Mesenchymal stem cell (in vitro differentiated cells and primary cell): ENCODE results near the gene SLC24A3.

Source experiments
- DNase-seq: peaks from one replicate; pipeline ENCODE4 v3.0.0-alpha.2; 2013
- H2AFZ ChIP-seq: one replicate; pipeline ENCODE4 v1.6.1; 2013; ENCODE audit warnings: low read depth, mild to moderate bottlenecking, control low read depth, inconsistent platforms, low read length, moderate library complexity
- H2AK5ac ChIP-seq: 2 replicates; pipeline ENCODE4 v1.6.1; 2013; ENCODE audit warnings: low read length, moderate library complexity, mild to moderate bottlenecking, inconsistent platforms; ENCODE audit not compliant: severe bottlenecking
- H2BK120ac ChIP-seq: one replicate; pipeline ENCODE4 v1.6.1; 2013; ENCODE audit warnings: low read depth, mild to moderate bottlenecking, inconsistent platforms, low read length, moderate library complexity
- H2BK12ac ChIP-seq, 2 experiments: one replicate each; pipeline ENCODE4 v1.6.1; 2013; ENCODE audit warnings: inconsistent platforms in 2 of 2, low read length in 2 of 2, mild to moderate bottlenecking in 2 of 2, moderate library complexity in 2 of 2, control low read depth in 1 of 2
- H2BK15ac ChIP-seq: one replicate; pipeline ENCODE4 v1.6.1; 2013; ENCODE audit warnings: mild to moderate bottlenecking, low read depth, inconsistent platforms; ENCODE audit not compliant: poor library complexity, severe bottlenecking
- H2BK5ac ChIP-seq: 2 replicates; pipeline ENCODE4 v1.6.1; 2013; ENCODE audit warnings: low read depth, mild to moderate bottlenecking, low read length, control low read depth, inconsistent platforms; ENCODE audit not compliant: poor library complexity, severe bottlenecking
- H3K14ac ChIP-seq, 2 experiments: one replicate each; pipeline ENCODE4 v1.6.1; 2013; ENCODE audit warnings: inconsistent platforms in 2 of 2, low read length in 2 of 2, control low read depth in 1 of 2, mild to moderate bottlenecking in 1 of 2, moderate library complexity in 1 of 2
- H3K18ac ChIP-seq, 2 experiments: one replicate each; pipeline ENCODE4 v1.6.1; 2013; ENCODE audit warnings: inconsistent platforms in 2 of 2, low read length in 2 of 2, control low read depth in 1 of 2, low read depth in 1 of 2, mild to moderate bottlenecking in 1 of 2
- H3K23ac ChIP-seq, 2 experiments: one replicate each; pipeline ENCODE4 v1.6.1; 2013; ENCODE audit warnings: inconsistent platforms in 2 of 2, low read length in 2 of 2, mild to moderate bottlenecking in 2 of 2, moderate library complexity in 2 of 2, control low read depth in 1 of 2
- H3K27ac ChIP-seq: 2 replicates; pipeline ENCODE4 v1.5.1; 2013; ENCODE audit warnings: mild to moderate bottlenecking, moderate library complexity, low read length, control low read depth, inconsistent platforms; ENCODE audit not compliant: poor library complexity, severe bottlenecking
- H3K27me3 ChIP-seq, 2 experiments: 2 replicates each; pipeline versions ENCODE4 v1.6.1 to v1.7.0; 2013; ENCODE audit warnings: low read length in 2 of 2, mild to moderate bottlenecking in 2 of 2, moderate library complexity in 2 of 2, control low read depth in 1 of 2, inconsistent platforms in 1 of 2; ENCODE audit not compliant: control insufficient read depth in 1 of 2, insufficient read depth in 1 of 2
- H3K36me3 ChIP-seq, 2 experiments: 2 replicates each; pipeline versions ENCODE4 v1.6.1 to v1.7.0; 2013; ENCODE audit warnings: low read length in 2 of 2, control low read depth in 1 of 2, inconsistent platforms in 1 of 2, low read depth in 1 of 2, mild to moderate bottlenecking in 1 of 2; ENCODE audit not compliant: insufficient read depth in 2 of 2, control insufficient read depth in 1 of 2
- H3K4ac ChIP-seq, 2 experiments: one replicate each; pipeline ENCODE4 v1.6.1; 2013; ENCODE audit warnings: inconsistent platforms in 2 of 2, low read length in 2 of 2, mild to moderate bottlenecking in 2 of 2, moderate library complexity in 2 of 2, control low read depth in 1 of 2, low read depth in 1 of 2
- H3K4me1 ChIP-seq: 2 replicates; pipeline ENCODE4 v1.6.1; 2013; ENCODE audit warnings: low read depth, low read length, control low read depth; ENCODE audit not compliant: control insufficient read depth, insufficient read depth
- H3K4me2 ChIP-seq: 2 replicates; pipeline ENCODE4 v1.6.1; 2013; ENCODE audit warnings: low read length, mild to moderate bottlenecking, inconsistent platforms; ENCODE audit not compliant: poor library complexity, severe bottlenecking
- H3K4me3 ChIP-seq, 2 experiments: 2 replicates each; pipeline versions ENCODE4 v1.5.1 to v1.7.0; 2013; ENCODE audit warnings: low read length in 2 of 2, mild to moderate bottlenecking in 2 of 2, control low read depth in 1 of 2, low read depth in 1 of 2; ENCODE audit not compliant: insufficient read depth in 1 of 2
- H3K79me1 ChIP-seq: replicated peaks from 2 replicates; pipeline ENCODE4 v1.6.1; 2013; ENCODE audit warnings: mild to moderate bottlenecking, control low read depth, low read length, inconsistent platforms; ENCODE audit not compliant: poor library complexity, severe bottlenecking
- H3K9ac ChIP-seq: 2 replicates; pipeline ENCODE4 v1.7.0; 2013; ENCODE audit warnings: mild to moderate bottlenecking, low read length, moderate library complexity
- H3K9me3 ChIP-seq: 2 replicates; pipeline ENCODE4 v1.7.0; 2013; ENCODE audit warnings: mild to moderate bottlenecking, low read length; ENCODE audit not compliant: control insufficient read depth
- H4K8ac ChIP-seq: one replicate; pipeline ENCODE4 v1.6.1; 2013; ENCODE audit warnings: inconsistent platforms, mild to moderate bottlenecking, low read length, moderate library complexity
- H4K91ac ChIP-seq: one replicate; pipeline ENCODE4 v1.6.1; 2013; ENCODE audit warnings: mild to moderate bottlenecking, low read length, inconsistent platforms
- WGBS: methylation state at CpG from one replicate; pipeline ENCODE4 v1.1.7; 2013; ENCODE audit warnings: mixed read lengths; 5-methylcytosine and 5-hydroxymethylcytosine counted together

SLC24A3 gene

GRCh38 chr20:19497064-19497463, 284.6 kb downstream of the SLC24A3 start:
- Histone ChIP-seq H3K4ac (no peak overlapping the region), H3K9ac (no peak overlapping the region), H3K79me1 (no peaks in the 10 kb centered on the region), H3K9me3 (no peaks in the 10 kb centered on the region), H4K91ac (no peak overlapping the region), H3K14ac (no peak overlapping the region), H3K27me3 (no peaks in the 10 kb centered on the region), H4K8ac (no peak overlapping the region), H2BK120ac (no peak overlapping the region), H3K36me3 (no peaks in the 10 kb centered on the region), H2BK5ac (no peak overlapping the region), H2AFZ (no peak overlapping the region), H3K27ac (no peak overlapping the region), H3K23ac (no peak overlapping the region), H3K4me3 (no peak overlapping the region), H3K4me2 (no peak overlapping the region), H3K4me1 (no peaks in the 10 kb centered on the region), H2AK5ac (no peak overlapping the region), H3K18ac (no peak overlapping the region), H2BK15ac (no peak overlapping the region), H2BK12ac (no peak overlapping the region)
- WGBS = 80% methylated on average over 6 of the region's 6 CpGs
- DNase-seq = peak; percentile 18

- no peak overlapping the region for H2BK5ac ChIP-seq
- no peak overlapping the region for H3K4me2 ChIP-seq
- H2AFZ ChIP-seq = no peak overlapping the region
- H3K23ac ChIP-seq = no peak overlapping the region
- no peaks in the 10 kb centered on the region for H3K9me3 ChIP-seq
- H4K91ac ChIP-seq = no peak overlapping the region
- DNase-seq = no peak
- H3K4me3 ChIP-seq = no peak overlapping the region
- H3K18ac ChIP-seq = no peak overlapping the region
- H2BK120ac ChIP-seq = no peak overlapping the region
- H3K79me1 ChIP-seq = no peaks in the 10 kb centered on the region
- 90% methylated on average over 4 of the region's 5 CpGs for whole genome bisulfite sequencing
- H3K27me3 ChIP-seq = no peaks in the 10 kb centered on the region
- no peak overlapping the region for H3K4ac ChIP-seq
- H4K8ac ChIP-seq = no peak overlapping the region
- H3K9ac ChIP-seq = no peak overlapping the region
- no peak overlapping the region for H3K14ac ChIP-seq
- no peaks in the 10 kb centered on the region for H3K36me3 ChIP-seq
- no peak overlapping the region for H2BK12ac ChIP-seq
- H2BK15ac ChIP-seq = no peak overlapping the region
- no peak overlapping the region for H3K27ac ChIP-seq
- H2AK5ac ChIP-seq = no peak overlapping the region
- H3K4me1 ChIP-seq = no peaks in the 10 kb centered on the region
Measured at GRCh38 chr20:19498756-19499155, 286.3 kb downstream of the SLC24A3 start.

- Histone ChIP-seq H2AK5ac (no peak overlapping the region), H3K4me2 (no peak overlapping the region), H2BK12ac (no peak overlapping the region), H3K14ac (no peak overlapping the region), H3K4me3 (no peak overlapping the region), H2BK120ac (no peak overlapping the region), H3K9ac (no peak overlapping the region), H3K18ac (no peak overlapping the region), H3K79me1 (no peaks in the 10 kb centered on the region), H3K4ac (no peak overlapping the region), H3K4me1 (no peaks in the 10 kb centered on the region), H2AFZ (no peak overlapping the region), H4K91ac (no peak overlapping the region), H2BK5ac (no peak overlapping the region), H3K23ac (no peak overlapping the region), H3K27ac (no peak overlapping the region), H3K36me3 (no peaks in the 10 kb centered on the region), H3K27me3 (no peaks in the 10 kb centered on the region), H3K9me3 (no peaks in the 10 kb centered on the region), H4K8ac (no peak overlapping the region), H2BK15ac (no peak overlapping the region)
- DNase-seq = no peak
- 67% methylated on average over 4 of the region's 4 CpGs for WGBS
Measured at GRCh38 chr20:19501476-19502115, 289.2 kb downstream of the SLC24A3 start.

- H3K27ac ChIP-seq = no peak overlapping the region
- no peaks in the 10 kb centered on the region for H3K9me3 ChIP-seq
- H2BK15ac ChIP-seq = no peak overlapping the region
- H2AK5ac ChIP-seq = no peak overlapping the region
- 81% methylated on average over 5 of the region's 5 CpGs for WGBS
- DNase-seq = no peak
- no peak overlapping the region for H4K91ac ChIP-seq
- H2BK5ac ChIP-seq = no peak overlapping the region
- H3K79me1 ChIP-seq = no peaks in the 10 kb centered on the region
- H3K9ac ChIP-seq = no peak overlapping the region
- no peak overlapping the region for H2BK12ac ChIP-seq
- no peak overlapping the region for H2AFZ ChIP-seq
- H3K23ac ChIP-seq = no peak overlapping the region
- no peak overlapping the region for H3K4ac ChIP-seq
- no peak overlapping the region for H3K18ac ChIP-seq
- H3K4me3 ChIP-seq = no peak overlapping the region
- no peak overlapping the region for H2BK120ac ChIP-seq
- H3K27me3 ChIP-seq = no peaks in the 10 kb centered on the region
- no peak overlapping the region for H3K14ac ChIP-seq
- H3K4me1 ChIP-seq = no peaks in the 10 kb centered on the region
- H4K8ac ChIP-seq = no peak overlapping the region
- H3K36me3 ChIP-seq = no peaks in the 10 kb centered on the region
- H3K4me2 ChIP-seq = no peak overlapping the region
Measured at GRCh38 chr20:19502169-19502568, 289.7 kb downstream of the SLC24A3 start.
